Mucosa of rectum (tissue), 2 donors: Measurements from ENCODE around the gene GABRA6.

Experiments used
- H3K27ac ChIP-seq, 2 donors: one replicate each; pipeline ENCODE4 v1.7.0; 2013; ENCODE audit warnings: inconsistent platforms in 2 of 2, low read depth in 2 of 2, low read length in 2 of 2
- H3K27me3 ChIP-seq, 2 donors: one replicate each; pipeline ENCODE4 v1.7.0; 2013; ENCODE audit warnings: low read length in 2 of 2; ENCODE audit not compliant: control insufficient read depth in 2 of 2, insufficient read depth in 2 of 2
- H3K36me3 ChIP-seq, 2 donors: one replicate each; pipeline ENCODE4 v1.7.0; 2013; ENCODE audit warnings: low read length in 2 of 2; ENCODE audit not compliant: control insufficient read depth in 2 of 2, insufficient read depth in 2 of 2
- H3K4me1 ChIP-seq, 2 donors: one replicate each; pipeline ENCODE4 v1.7.0; 2013; ENCODE audit warnings: low read length in 2 of 2, mild to moderate bottlenecking in 1 of 2; ENCODE audit not compliant: control insufficient read depth in 2 of 2, insufficient read depth in 2 of 2
- H3K4me3 ChIP-seq, 2 donors: one replicate each; pipeline ENCODE4 v1.7.0; 2013; ENCODE audit warnings: low read length in 2 of 2
- H3K9ac ChIP-seq, 2 donors: one replicate each; pipeline ENCODE4 v1.7.0; 2013; ENCODE audit warnings: low read length in 2 of 2, low read depth in 1 of 2, mild to moderate bottlenecking in 1 of 2
- H3K9me3 ChIP-seq, 2 donors: one replicate each; pipeline ENCODE4 v1.7.0; 2013; ENCODE audit warnings: low read length in 2 of 2; ENCODE audit not compliant: control insufficient read depth in 2 of 2
- donor health status: healthy.
- donor health status: Normal muscosa, but diverticular disease.

GABRA6 gene

DNA sequence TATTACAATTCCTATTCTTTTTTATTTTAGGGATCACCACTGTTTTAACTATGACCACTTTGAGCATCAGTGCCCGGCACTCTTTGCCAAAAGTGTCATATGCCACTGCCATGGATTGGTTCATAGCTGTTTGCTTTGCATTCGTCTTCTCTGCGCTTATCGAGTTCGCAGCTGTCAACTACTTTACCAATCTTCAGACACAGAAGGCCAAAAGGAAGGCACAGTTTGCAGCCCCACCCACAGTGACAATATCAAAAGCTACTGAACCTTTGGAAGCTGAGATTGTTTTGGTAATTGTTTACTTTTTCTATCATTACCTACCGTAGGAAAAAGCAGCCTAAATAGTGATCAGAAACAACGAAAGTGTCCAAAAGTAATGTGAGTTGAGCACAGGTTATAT lies 6.4 kb downstream of the GABRA6 start:
- H3K27me3 ChIP-seq = no peaks in the 10 kb centered on the region
- no peaks in the 10 kb centered on the region for H3K36me3 ChIP-seq

DNA sequence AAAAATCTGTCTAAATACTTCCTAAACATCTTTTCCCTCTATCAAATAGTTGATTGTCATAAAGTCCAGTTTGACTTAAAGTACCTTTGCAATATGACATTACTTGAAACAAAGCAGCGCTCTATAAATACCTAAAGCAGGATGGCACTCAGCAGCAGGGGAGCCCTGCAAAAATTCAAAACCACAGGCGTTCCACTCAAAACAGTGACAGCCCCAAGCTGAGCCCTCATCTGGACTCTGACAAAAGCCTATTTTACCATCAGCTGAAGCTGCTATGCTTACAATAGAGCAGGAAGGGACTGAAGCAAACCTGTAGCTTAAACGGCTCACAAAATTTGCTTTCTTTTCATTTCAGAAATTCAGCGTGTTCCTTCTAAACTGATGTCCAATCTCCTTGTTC lies 11.5 kb downstream of the GABRA6 start:
- Histone ChIP-seq H3K27me3 (no peaks in the 10 kb centered on the region), H3K36me3 (no peaks in the 10 kb centered on the region), H3K9me3 (no peaks in the 10 kb centered on the region), H3K4me3 (no peak overlapping the region), H3K9ac (no peak overlapping the region), H3K27ac (no peak overlapping the region), H3K4me1 (no peaks in the 10 kb centered on the region)

More for the DNA sequence above, 6.4 kb downstream of the GABRA6 start:
- Histone ChIP-seq H3K4me3 (no peak overlapping the region), H3K9me3 (no peaks in the 10 kb centered on the region), H3K9ac (no peak overlapping the region), H3K27ac (no peak overlapping the region), H3K4me1 (no peaks in the 10 kb centered on the region)

DNA sequence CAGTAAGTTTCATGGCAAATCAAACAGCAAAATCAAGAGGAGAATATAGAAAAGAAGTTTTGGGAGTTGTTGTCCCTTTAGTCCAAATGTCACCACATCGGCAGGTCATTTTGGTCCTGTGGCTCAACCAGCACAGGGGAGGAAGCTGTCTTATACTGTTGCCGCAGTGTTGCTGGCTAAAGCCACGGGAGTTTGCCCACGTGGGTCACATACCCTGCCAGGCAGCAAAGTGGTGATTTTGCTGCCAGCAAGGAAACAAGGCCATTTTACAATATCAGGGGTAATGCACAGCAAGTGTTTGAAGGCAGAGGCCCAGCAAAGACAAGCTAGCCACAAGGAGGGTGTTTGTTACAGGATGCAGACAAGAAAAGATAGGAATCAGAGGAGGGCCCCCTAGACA lies 14.5 kb downstream of the GABRA6 start:
- H3K4me3 ChIP-seq = no peak overlapping the region
- no peaks in the 10 kb centered on the region for H3K9me3 ChIP-seq
- no peaks in the 10 kb centered on the region for H3K4me1 ChIP-seq
- H3K36me3 ChIP-seq = no peaks in the 10 kb centered on the region
- no peak overlapping the region for H3K27ac ChIP-seq
- no peaks in the 10 kb centered on the region for H3K27me3 ChIP-seq
- H3K9ac ChIP-seq = no peak overlapping the region

DNA sequence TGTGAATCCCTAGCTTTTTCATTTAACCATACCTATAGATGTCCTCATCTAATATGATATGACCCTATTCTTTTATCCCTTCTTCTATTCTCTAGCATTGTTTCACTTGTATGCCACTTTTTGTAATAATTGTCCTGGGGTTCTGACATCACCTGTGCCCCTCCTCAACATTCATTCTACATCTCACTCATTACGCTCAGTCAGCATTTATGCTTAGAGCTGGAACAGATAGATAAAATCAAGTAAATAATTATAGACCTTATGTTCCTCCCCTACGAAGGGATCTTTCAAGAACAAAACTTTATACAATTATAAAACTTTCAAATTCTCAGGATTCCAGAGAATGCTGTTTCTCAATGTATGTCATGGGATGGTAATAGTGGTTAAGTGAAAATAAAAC lies 18.0 kb downstream of the GABRA6 start:
- Histone ChIP-seq H3K27ac (no peak overlapping the region), H3K4me3 (no peak overlapping the region), H3K9me3 (no peaks in the 10 kb centered on the region), H3K4me1 (no peaks in the 10 kb centered on the region), H3K9ac (no peak overlapping the region), H3K36me3 (no peaks in the 10 kb centered on the region), H3K27me3 (no peaks in the 10 kb centered on the region)

DNA sequence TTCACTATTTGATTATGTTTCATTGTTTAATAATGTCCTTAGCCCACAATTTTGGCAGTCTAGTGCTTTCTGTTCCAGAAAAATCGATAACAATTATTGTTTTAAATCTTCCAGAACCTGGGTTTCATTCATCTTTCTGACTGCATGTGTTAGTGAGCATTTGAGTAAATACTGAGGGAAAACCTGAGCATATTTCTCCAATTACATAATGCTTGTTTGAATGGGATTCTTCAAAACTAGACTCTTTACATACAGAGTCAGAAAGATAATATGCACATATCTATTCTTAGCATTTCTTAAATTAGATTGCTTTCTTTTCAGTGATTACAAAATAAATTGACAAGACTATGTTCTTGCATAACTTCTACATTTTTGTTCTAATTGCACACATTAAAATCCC lies 21.9 kb downstream of the GABRA6 start:
- Histone ChIP-seq H3K9ac (no peak overlapping the region), H3K36me3 (no peaks in the 10 kb centered on the region), H3K27ac (no peak overlapping the region), H3K9me3 (no peaks in the 10 kb centered on the region), H3K4me3 (no peak overlapping the region), H3K27me3 (no peaks in the 10 kb centered on the region), H3K4me1 (no peaks in the 10 kb centered on the region)

DNA sequence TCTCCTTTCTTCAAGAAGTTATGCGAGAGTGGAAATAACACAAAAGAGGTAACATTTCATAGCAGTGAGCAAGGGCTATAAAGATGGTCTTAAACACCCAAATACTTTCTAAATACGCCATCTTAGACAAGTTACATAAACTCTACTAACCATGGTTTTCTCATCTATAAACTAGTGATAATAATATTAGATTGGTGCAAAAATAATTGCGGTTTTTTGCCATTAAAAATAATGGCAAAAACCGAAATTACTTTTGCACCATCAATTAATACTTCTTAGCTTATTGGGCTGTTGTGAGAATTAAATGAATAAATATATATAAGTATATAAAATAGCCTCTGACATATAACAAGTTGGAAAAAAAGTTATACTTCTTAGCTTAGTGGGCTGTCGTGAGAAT lies 23.7 kb downstream of the GABRA6 start:
- Histone ChIP-seq H3K36me3 (no peaks in the 10 kb centered on the region), H3K9me3 (no peaks in the 10 kb centered on the region), H3K27me3 (no peaks in the 10 kb centered on the region), H3K27ac (no peak overlapping the region), H3K4me1 (no peaks in the 10 kb centered on the region), H3K9ac (no peak overlapping the region), H3K4me3 (no peak overlapping the region)

DNA sequence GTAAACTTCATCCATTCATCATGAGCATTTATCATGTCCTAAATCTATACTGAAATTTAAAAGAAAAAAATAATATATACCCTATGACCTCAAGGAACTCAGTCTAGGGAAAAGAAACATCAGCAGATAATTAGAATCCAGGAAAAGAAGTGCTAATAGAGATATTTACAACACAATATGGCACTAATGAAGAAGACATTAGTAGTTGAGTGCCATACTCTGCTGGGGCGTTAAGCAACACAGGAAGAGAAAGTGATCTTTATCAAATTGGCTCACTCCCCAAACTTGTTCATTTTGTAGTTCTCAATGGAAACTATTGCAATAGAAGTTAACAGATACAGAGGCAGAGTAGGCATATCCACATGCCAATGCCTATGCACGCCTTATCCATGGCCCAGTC lies 27.5 kb downstream of the GABRA6 start:
- H3K9ac ChIP-seq = no peak overlapping the region
- H3K36me3 ChIP-seq = no peaks in the 10 kb centered on the region
- no peaks in the 10 kb centered on the region for H3K9me3 ChIP-seq
- H3K27me3 ChIP-seq = no peaks in the 10 kb centered on the region
- no peak overlapping the region for H3K4me3 ChIP-seq
- no peaks in the 10 kb centered on the region for H3K4me1 ChIP-seq
- H3K27ac ChIP-seq = no peak overlapping the region

DNA sequence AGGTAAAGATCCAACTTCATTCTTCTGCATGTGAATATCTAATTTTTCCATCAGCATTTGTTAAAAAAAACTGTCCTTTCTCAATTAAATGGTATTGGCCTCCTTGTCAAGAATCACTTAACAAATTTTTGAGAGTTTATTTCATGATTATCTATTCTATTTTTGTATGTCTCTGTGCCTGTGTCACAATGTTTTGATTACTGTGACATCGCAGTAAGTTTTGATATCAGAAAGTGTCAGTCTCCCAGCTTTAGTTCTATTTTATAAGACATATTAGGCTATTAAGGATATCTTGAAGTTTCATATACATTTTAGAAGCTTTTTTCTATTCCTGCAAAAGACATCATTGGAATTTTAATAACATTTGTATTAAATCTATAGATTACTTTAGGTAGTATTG lies 33.6 kb downstream of the GABRA6 start:
- Histone ChIP-seq H3K27me3 (no peaks in the 10 kb centered on the region), H3K4me1 (no peaks in the 10 kb centered on the region), H3K4me3 (no peak overlapping the region), H3K36me3 (no peaks in the 10 kb centered on the region), H3K9ac (no peak overlapping the region), H3K27ac (no peak overlapping the region), H3K9me3 (no peaks in the 10 kb centered on the region)

DNA sequence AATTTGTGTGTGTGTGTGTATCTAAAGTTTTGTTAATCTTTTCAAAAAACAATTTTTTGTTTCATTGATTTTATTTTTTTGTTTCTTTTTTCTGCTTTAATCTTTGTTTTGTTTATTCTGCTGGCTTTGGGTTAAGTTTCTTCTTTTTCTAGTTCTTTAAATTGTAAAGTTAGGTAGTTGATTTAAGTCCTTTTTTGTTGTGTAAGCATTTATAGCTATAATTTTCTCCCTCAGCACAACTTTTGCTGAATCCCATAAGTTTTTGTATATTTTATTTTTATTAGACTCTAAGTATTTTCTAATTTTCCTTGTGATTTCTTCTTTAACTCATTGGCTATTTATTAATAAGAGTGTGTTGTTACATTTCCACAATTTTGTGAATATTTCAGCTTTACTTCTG lies 34.9 kb downstream of the GABRA6 start:
- Histone ChIP-seq H3K4me3 (no peak overlapping the region), H3K27ac (no peak overlapping the region), H3K36me3 (no peaks in the 10 kb centered on the region), H3K4me1 (no peaks in the 10 kb centered on the region), H3K9ac (no peak overlapping the region), H3K9me3 (no peaks in the 10 kb centered on the region), H3K27me3 (no peaks in the 10 kb centered on the region)

DNA sequence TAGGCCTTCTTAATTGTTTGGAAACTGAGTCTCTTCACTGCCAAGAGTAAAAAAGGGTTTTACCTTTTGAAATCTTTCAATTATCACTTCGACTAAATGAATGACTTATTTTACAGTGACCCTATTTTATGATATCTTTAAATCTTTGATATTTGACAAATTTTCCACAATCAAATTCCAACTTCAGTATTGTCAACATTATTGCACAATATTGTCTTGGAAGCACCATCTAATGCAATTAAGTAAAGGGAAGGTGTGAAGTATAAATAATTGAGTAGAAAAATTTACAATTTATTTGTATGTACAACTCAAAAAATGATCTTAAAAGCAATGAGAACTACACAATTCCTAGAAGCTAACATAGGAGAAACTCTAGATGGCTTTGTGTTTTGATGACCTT lies 49.2 kb downstream of the GABRA6 start:
- H3K9ac ChIP-seq = no peak overlapping the region
- no peak overlapping the region for H3K4me3 ChIP-seq
- no peaks in the 10 kb centered on the region for H3K27me3 ChIP-seq
- no peaks in the 10 kb centered on the region for H3K36me3 ChIP-seq
- no peak overlapping the region for H3K27ac ChIP-seq
- no peaks in the 10 kb centered on the region for H3K4me1 ChIP-seq
- H3K9me3 ChIP-seq = peaks cover 0 to 2% of the 10 kb centered on the region in 2 donors

DNA sequence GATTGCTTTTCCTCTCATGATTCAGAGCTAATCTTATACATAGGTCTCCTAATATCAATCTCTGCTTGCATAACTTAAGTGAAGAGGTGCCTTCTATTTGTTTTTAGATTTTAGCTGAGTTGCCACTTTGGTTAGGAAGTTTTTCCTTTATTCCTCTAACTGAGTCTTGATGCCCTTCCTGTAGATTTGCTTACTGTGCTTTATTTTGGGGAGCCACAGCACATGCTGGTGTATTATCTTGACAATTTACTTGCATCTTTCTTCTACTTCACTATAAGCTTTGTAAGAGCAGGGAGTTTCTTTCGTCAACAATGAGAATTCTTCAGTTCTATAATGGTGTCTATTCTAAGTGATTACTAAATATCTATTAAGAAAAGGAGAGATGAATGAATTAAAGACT lies 54.9 kb downstream of the GABRA6 start:
- H3K27ac ChIP-seq = no peak overlapping the region
- H3K36me3 ChIP-seq = no peaks in the 10 kb centered on the region
- no peak overlapping the region for H3K9ac ChIP-seq
- H3K4me3 ChIP-seq = no peak overlapping the region
- peaks cover 0 to 2% of the 10 kb centered on the region in 2 donors for H3K9me3 ChIP-seq
- H3K4me1 ChIP-seq = no peaks in the 10 kb centered on the region
- H3K27me3 ChIP-seq = no peaks in the 10 kb centered on the region
